H1 (cell line): Measurements from ENCODE around the gene TWNK. TPM values are rescaled to one million over a fixed set of nuclear protein-coding genes. Genes with fewer than 3 reads are reported as not detected.
A peak's percentile ranks its signal among the peaks of the same experiment; 100 is the strongest.

Source experiments
- BACH1 ChIP-seq: IDR thresholded peaks from 2 replicates; pipeline ENCODE4 v1.6.1; 2012; ENCODE audit warnings: low read length, improper control_type of control experiment
- BRCA1 ChIP-seq: IDR thresholded peaks from 2 replicates; pipeline ENCODE4 v1.6.1; 2012; ENCODE audit warnings: low read depth, low read length, improper control_type of control experiment
- HDAC6 ChIP-seq: IDR thresholded peaks from one replicate; pipeline ENCODE4 v1.7.1; 2012; ENCODE audit warnings: low read depth, mild to moderate bottlenecking, inconsistent platforms, low read length, moderate library complexity
- KDM5A ChIP-seq: fragments of 200-600 bp; IDR thresholded peaks from 2 replicates; pipeline ENCODE4 v1.7.1; 2012; ENCODE audit warnings: mild to moderate bottlenecking, low read length, inconsistent platforms, mixed read lengths
- NANOG ChIP-seq: IDR thresholded peaks from 2 replicates; pipeline ENCODE4 v1.6.1; 2011; ENCODE audit warnings: low read length, low read depth, mild to moderate bottlenecking, inconsistent platforms; ENCODE audit not compliant: insufficient read depth, poor library complexity, severe bottlenecking
- RAD21 ChIP-seq, 2 experiments: IDR thresholded peaks in 1 of 2; conservative IDR thresholded peaks in 1 of 2; 2 replicates each; pipeline ENCODE4 v1.6.1; 2011; ENCODE audit warnings: low read depth in 2 of 2, low read length in 2 of 2, improper control_type of control experiment in 1 of 2, inconsistent platforms in 1 of 2, mild to moderate bottlenecking in 1 of 2, moderate library complexity in 1 of 2
- RBBP5 ChIP-seq: IDR thresholded peaks from 2 replicates; pipeline ENCODE4 v1.7.1; 2012; ENCODE audit warnings: low read depth, mild to moderate bottlenecking, inconsistent platforms, low read length, moderate library complexity, borderline replicate concordance
- SP4 ChIP-seq: IDR thresholded peaks from 2 replicates; pipeline ENCODE4 v1.6.1; 2012; ENCODE audit warnings: low read length, inconsistent platforms
- SUZ12 ChIP-seq: fragments of 200-600 bp; sonication (generic); IDR thresholded peaks from 2 replicates; pipeline ENCODE4 v1.6.1; 2012; ENCODE audit warnings: mild to moderate bottlenecking, inconsistent platforms, low read length, moderate library complexity, mixed read lengths
- TCF12 ChIP-seq: IDR thresholded peaks from 2 replicates; pipeline ENCODE4 v1.6.1; 2011; ENCODE audit warnings: low read depth, mild to moderate bottlenecking, low read length
- polyA plus RNA-seq, 7 experiments: library from polyadenylated mRNA; depleted of rRNA in 3 of 7; stranded (reverse) in 5 of 7; unstranded in 2 of 7; fragments of >200 nt in 5 of 7; fragments of 200-250 nt in 2 of 7; gene quantifications; 1 replicate in 5 of 7; 2 replicates in 1 of 7; 4 replicates in 1 of 7; pipeline versions ENCODE4 v1.2.1 to v1.2.3, GENCODE V29; 2011 to 2013; ENCODE audit warnings: missing spikeins in 2 of 7, mixed read lengths in 2 of 7
- total RNA-seq: library from RNA; stranded (reverse); fragmentation: NEBNext Ultra II Directional; extraction: Animal tissue kit (Norgen Biotek cat#: 25700); gene quantifications from 2 replicates; pipeline ENCODE4 v1.2.1, GENCODE V29; 2021
- TF ChIP-seq, protein P1 (sequence below): fragments of 300-600 bp; sonication (generic); IDR thresholded peaks from 2 replicates; pipeline ENCODE4 v1.7.1; 2012; ENCODE audit warnings: low read length, moderate library complexity, mild to moderate bottlenecking, inconsistent platforms; ENCODE audit not compliant: insufficient replicate concordance

TWNK gene
- total and polyA plus RNA-seq, 2 of the 8 experiments (the other 6 are each of a cell fraction or from before 2014, with no cell fraction given): 15.4 to 32.5 TPM

GRCh38 chr10:101042667-101043362 is 55.5 kb downstream of the TWNK start (continued):
- TF ChIP-seq RAD21 (IDR thresholded peaks at IDR 0.05 in 1 of 2, conservative IDR thresholded peaks at IDR 0.05 in 1 of 2; ENCODE audit: low read depth in 2 of 2, low read length in 2 of 2) (no peak), RBBP5 (peak; percentile 72; the same call in 1 of the 2 replicates), SUZ12 (no peak), NANOG (no peak), BACH1 (no peak), BRCA1 (peak; percentile 86), TCF12 (no peak), SP4 (peak; percentile 63), HDAC6 (no peak), KDM5A (no peak)
- TF ChIP-seq, protein P1, sequence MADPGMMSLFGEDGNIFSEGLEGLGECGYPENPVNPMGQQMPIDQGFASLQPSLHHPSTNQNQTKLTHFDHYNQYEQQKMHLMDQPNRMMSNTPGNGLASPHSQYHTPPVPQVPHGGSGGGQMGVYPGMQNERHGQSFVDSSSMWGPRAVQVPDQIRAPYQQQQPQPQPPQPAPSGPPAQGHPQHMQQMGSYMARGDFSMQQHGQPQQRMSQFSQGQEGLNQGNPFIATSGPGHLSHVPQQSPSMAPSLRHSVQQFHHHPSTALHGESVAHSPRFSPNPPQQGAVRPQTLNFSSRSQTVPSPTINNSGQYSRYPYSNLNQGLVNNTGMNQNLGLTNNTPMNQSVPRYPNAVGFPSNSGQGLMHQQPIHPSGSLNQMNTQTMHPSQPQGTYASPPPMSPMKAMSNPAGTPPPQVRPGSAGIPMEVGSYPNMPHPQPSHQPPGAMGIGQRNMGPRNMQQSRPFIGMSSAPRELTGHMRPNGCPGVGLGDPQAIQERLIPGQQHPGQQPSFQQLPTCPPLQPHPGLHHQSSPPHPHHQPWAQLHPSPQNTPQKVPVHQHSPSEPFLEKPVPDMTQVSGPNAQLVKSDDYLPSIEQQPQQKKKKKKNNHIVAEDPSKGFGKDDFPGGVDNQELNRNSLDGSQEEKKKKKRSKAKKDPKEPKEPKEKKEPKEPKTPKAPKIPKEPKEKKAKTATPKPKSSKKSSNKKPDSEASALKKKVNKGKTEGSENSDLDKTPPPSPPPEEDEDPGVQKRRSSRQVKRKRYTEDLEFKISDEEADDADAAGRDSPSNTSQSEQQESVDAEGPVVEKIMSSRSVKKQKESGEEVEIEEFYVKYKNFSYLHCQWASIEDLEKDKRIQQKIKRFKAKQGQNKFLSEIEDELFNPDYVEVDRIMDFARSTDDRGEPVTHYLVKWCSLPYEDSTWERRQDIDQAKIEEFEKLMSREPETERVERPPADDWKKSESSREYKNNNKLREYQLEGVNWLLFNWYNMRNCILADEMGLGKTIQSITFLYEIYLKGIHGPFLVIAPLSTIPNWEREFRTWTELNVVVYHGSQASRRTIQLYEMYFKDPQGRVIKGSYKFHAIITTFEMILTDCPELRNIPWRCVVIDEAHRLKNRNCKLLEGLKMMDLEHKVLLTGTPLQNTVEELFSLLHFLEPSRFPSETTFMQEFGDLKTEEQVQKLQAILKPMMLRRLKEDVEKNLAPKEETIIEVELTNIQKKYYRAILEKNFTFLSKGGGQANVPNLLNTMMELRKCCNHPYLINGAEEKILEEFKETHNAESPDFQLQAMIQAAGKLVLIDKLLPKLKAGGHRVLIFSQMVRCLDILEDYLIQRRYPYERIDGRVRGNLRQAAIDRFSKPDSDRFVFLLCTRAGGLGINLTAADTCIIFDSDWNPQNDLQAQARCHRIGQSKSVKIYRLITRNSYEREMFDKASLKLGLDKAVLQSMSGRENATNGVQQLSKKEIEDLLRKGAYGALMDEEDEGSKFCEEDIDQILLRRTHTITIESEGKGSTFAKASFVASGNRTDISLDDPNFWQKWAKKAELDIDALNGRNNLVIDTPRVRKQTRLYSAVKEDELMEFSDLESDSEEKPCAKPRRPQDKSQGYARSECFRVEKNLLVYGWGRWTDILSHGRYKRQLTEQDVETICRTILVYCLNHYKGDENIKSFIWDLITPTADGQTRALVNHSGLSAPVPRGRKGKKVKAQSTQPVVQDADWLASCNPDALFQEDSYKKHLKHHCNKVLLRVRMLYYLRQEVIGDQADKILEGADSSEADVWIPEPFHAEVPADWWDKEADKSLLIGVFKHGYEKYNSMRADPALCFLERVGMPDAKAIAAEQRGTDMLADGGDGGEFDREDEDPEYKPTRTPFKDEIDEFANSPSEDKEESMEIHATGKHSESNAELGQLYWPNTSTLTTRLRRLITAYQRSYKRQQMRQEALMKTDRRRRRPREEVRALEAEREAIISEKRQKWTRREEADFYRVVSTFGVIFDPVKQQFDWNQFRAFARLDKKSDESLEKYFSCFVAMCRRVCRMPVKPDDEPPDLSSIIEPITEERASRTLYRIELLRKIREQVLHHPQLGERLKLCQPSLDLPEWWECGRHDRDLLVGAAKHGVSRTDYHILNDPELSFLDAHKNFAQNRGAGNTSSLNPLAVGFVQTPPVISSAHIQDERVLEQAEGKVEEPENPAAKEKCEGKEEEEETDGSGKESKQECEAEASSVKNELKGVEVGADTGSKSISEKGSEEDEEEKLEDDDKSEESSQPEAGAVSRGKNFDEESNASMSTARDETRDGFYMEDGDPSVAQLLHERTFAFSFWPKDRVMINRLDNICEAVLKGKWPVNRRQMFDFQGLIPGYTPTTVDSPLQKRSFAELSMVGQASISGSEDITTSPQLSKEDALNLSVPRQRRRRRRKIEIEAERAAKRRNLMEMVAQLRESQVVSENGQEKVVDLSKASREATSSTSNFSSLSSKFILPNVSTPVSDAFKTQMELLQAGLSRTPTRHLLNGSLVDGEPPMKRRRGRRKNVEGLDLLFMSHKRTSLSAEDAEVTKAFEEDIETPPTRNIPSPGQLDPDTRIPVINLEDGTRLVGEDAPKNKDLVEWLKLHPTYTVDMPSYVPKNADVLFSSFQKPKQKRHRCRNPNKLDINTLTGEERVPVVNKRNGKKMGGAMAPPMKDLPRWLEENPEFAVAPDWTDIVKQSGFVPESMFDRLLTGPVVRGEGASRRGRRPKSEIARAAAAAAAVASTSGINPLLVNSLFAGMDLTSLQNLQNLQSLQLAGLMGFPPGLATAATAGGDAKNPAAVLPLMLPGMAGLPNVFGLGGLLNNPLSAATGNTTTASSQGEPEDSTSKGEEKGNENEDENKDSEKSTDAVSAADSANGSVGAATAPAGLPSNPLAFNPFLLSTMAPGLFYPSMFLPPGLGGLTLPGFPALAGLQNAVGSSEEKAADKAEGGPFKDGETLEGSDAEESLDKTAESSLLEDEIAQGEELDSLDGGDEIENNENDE: no peak
